Endothelial cell of umbilical vein (primary cell): Measurements from ENCODE around the gene ACTL7B. TPM values are rescaled to one million over a fixed set of nuclear protein-coding genes. Genes with fewer than 3 reads are reported as not detected.

ENCODE experiments used
- BruUV-seq: library from RNA; stranded (reverse); fragments of 400-500 nt; replicated peaks from 2 replicates; lab custom pipeline; 2021; lab: Mats Ljungman, UMichigan
- CTCF ChIA-PET: fragments of 300-600, 350-600 bp; sonication (Branson Sonifier 250); formaldehyde crosslinking; loops from one replicate; lab custom pipeline; 2021; ENCODE audit warnings: antibody characterized with exemption, inconsistent platforms; lab: Charles Lee
- POLR2A ChIA-PET: fragments of 300-600, 350-600 bp; sonication (Branson Sonifier 250); formaldehyde crosslinking; loops from one replicate; lab custom pipeline; 2021; ENCODE audit warnings: antibody characterized with exemption, inconsistent platforms; lab: Charles Lee
- DNase-seq: peaks from one replicate; pipeline ENCODE4 v3.0.0-alpha.2; 2011; ENCODE audit warnings: low read depth, low spot score
- FAIRE-seq: peaks from 2 replicates; lab custom pipeline; 2011; peaks lifted over from hg19 to GRCh38; lab: Jason Lieb, UNC
- H2AFZ ChIP-seq: 2 replicates; pipeline ENCODE4 v1.6.0; 2012; ENCODE audit warnings: low read depth, low read length, control low read depth, inconsistent platforms
- H3K27ac ChIP-seq: 2 replicates; pipeline ENCODE4 v1.5.1; 2011; ENCODE audit warnings: low read depth, mild to moderate bottlenecking, control low read depth, low read length, moderate library complexity; ENCODE audit not compliant: insufficient read depth
- H3K27me3 ChIP-seq, 2 experiments: 2 replicates each; pipeline versions ENCODE4 v1.6.0 to v1.6.1; 2011; ENCODE audit warnings: low read length in 2 of 2, mixed read lengths in 1 of 2; ENCODE audit not compliant: control insufficient read depth in 2 of 2, insufficient read depth in 2 of 2
- H3K36me3 ChIP-seq, 2 experiments: 2 replicates in 1 of 2; 3 replicates in 1 of 2; pipeline ENCODE4 v1.5.1; 2011; ENCODE audit warnings: low read length in 2 of 2, mild to moderate bottlenecking in 1 of 2, moderate library complexity in 1 of 2; ENCODE audit not compliant: control insufficient read depth in 2 of 2, insufficient read depth in 2 of 2; ENCODE audit errors: extremely low read depth in 1 of 2
- H3K4me1 ChIP-seq: 3 replicates; pipeline ENCODE4 v1.5.1; 2011; ENCODE audit warnings: mild to moderate bottlenecking, low read length; ENCODE audit not compliant: control insufficient read depth, insufficient read depth; ENCODE audit errors: extremely low read depth
- H3K4me2 ChIP-seq: 2 replicates; pipeline ENCODE4 v1.6.1; 2011; ENCODE audit warnings: low read length, control low read depth, mixed read lengths; ENCODE audit not compliant: insufficient read depth
- H3K4me3 ChIP-seq, 3 experiments: fragments of 200-600 bp in 1 of 3; sonication (generic), shearing (Covaris generic) in 1 of 3; replicated peaks in 1 of 3; 2 replicates each; pipeline ENCODE4 v1.5.1; 2011 to 2016; ENCODE audit warnings: control low read depth in 3 of 3, low read length in 3 of 3, mild to moderate bottlenecking in 2 of 3, inconsistent platforms in 1 of 3, low read depth in 1 of 3, moderate library complexity in 1 of 3; ENCODE audit not compliant: insufficient read depth in 1 of 3
- H3K79me2 ChIP-seq: 2 replicates; pipeline ENCODE4 v1.6.0; 2012; ENCODE audit warnings: low read length, inconsistent platforms; ENCODE audit not compliant: control insufficient read depth, insufficient read depth
- H3K9ac ChIP-seq: replicated peaks from 2 replicates; pipeline ENCODE3; 2011; ENCODE audit warnings: low read length, control low read depth; ENCODE audit not compliant: insufficient read depth; ENCODE audit errors: extremely low read depth
- H3K9me1 ChIP-seq: replicated peaks from 3 replicates; pipeline ENCODE4 v1.6.0; 2011; ENCODE audit warnings: mild to moderate bottlenecking, low read length; ENCODE audit not compliant: control insufficient read depth, insufficient read depth; ENCODE audit errors: extremely low read depth
- H3K9me3 ChIP-seq: replicated peaks from 2 replicates; pipeline ENCODE4 v1.5.1; 2012; ENCODE audit warnings: low read length, inconsistent platforms; ENCODE audit not compliant: control insufficient read depth, insufficient read depth
- H4K20me1 ChIP-seq: replicated peaks from 2 replicates; pipeline ENCODE3; 2011; ENCODE audit warnings: mild to moderate bottlenecking, low read length; ENCODE audit not compliant: control insufficient read depth, insufficient read depth; ENCODE audit errors: extremely low read depth
- EZH2 ChIP-seq: IDR thresholded peaks from 2 replicates; pipeline ENCODE4 v1.6.1; 2012; ENCODE audit warnings: borderline replicate concordance, low read depth, mild to moderate bottlenecking, moderate library complexity, low read length, inconsistent platforms; ENCODE audit not compliant: severe bottlenecking
- FOS ChIP-seq: IDR thresholded peaks from 2 replicates; pipeline ENCODE4 v1.6.1; 2011; ENCODE audit warnings: mild to moderate bottlenecking, low read length, moderate library complexity, borderline replicate concordance; ENCODE audit not compliant: insufficient read depth
- GATA2 ChIP-seq: IDR thresholded peaks from 2 replicates; pipeline ENCODE4 v1.7.0; 2011; ENCODE audit warnings: low read depth, mild to moderate bottlenecking, moderate library complexity, mixed read lengths, low read length; ENCODE audit not compliant: insufficient read length, insufficient read depth
- JUN ChIP-seq: IDR thresholded peaks from 2 replicates; pipeline ENCODE4 v1.6.1; 2011; ENCODE audit warnings: borderline replicate concordance, low read depth; ENCODE audit not compliant: insufficient read length, insufficient read depth
- MYC ChIP-seq: IDR thresholded peaks from one replicate; pipeline ENCODE4 v1.6.1; 2011; ENCODE audit warnings: mild to moderate bottlenecking, low read depth, low read length
- POLR2A ChIP-seq: IDR thresholded peaks from 2 replicates; pipeline ENCODE4 v1.6.1; 2012; ENCODE audit warnings: low read depth, mild to moderate bottlenecking, control low read depth, low read length
- POLR2AphosphoS5 ChIP-seq: IDR thresholded peaks from 2 replicates; pipeline ENCODE4 v1.6.1; 2012; ENCODE audit warnings: low read depth, mild to moderate bottlenecking, control low read depth, low read length, moderate library complexity; ENCODE audit not compliant: insufficient read depth
- dilution Hi-C: fragments of 300-500 bp; cut with MboI; formaldehyde crosslinking; loops from one replicate; pipeline ENCODE4 v1.15.0; 2019; ENCODE audit warnings: low sequenced_read_pairs; ENCODE audit not compliant: extremely low pct_ligation_motif_present
- intact Hi-C: fragments of 100-400 bp; cut with micrococcal nuclease; formaldehyde crosslinking; loops from one replicate; pipeline ENCODE4 v1.10.0; 2022
- polyA plus RNA-seq, 4 experiments: library from polyadenylated mRNA; depleted of rRNA in 3 of 4; stranded (reverse) in 3 of 4; unstranded in 1 of 4; fragments of >200 nt; gene quantifications; 2 replicates each; pipeline versions ENCODE4 v1.2.1 to v1.2.3, GENCODE V29; 2011 to 2012; ENCODE audit warnings: missing spikeins in 1 of 4
- total RNA-seq: library from RNA; stranded (reverse); gene quantifications from 2 replicates; pipeline ENCODE4 v1.2.3, GENCODE V29; 2021
- TF ChIP-seq, protein P1 (sequence below), 2 donors: IDR thresholded peaks; 1 replicate in 1 of 2; 2 replicates in 1 of 2; pipeline ENCODE4 v1.5.1; 2011; ENCODE audit warnings: low read length in 2 of 2, mild to moderate bottlenecking in 2 of 2, moderate library complexity in 2 of 2, control low read depth in 1 of 2, inconsistent platforms in 1 of 2, low read depth in 1 of 2; ENCODE audit not compliant: insufficient read depth in 1 of 2; ENCODE audit errors: extremely low read depth in 1 of 2
- TF ChIP-seq, protein P2 (sequence below): IDR thresholded peaks from 2 replicates; pipeline ENCODE4 v1.6.1; 2011; ENCODE audit not compliant: insufficient read depth, insufficient read length

The ACTL7B gene
- total and polyA plus RNA-seq, 2 donors (not counting 3 experiments of a cell fraction or from before 2014, with no cell fraction given) = not detected

DNA sequence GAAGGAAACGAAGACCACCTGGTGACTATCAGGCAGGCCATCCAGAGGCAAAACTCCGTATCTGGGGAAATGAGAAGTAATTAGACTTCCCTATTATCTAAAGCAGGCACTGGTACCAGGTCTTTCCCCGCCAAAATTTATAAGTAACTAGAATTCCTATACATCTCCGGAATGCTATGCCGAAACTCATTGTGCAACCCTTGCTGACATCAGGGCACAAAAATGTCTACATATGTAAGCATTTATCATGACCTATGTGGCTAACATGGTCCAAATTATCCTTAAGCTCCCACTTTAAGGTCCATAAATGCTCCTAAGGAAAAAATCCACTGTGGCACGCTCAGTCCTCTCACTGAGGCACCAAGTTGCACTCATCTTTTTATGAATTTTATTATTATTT, 17.8 kb downstream of the ACTL7B start:
- no peak for FAIRE-seq
- no peak for DNase-seq
- no peak overlapping the region for H3K27ac ChIP-seq
- no peaks in the 10 kb centered on the region for H3K9me1 ChIP-seq
- CTCF ChIA-PET = interaction anchor here (1.0 kb wide), 1 partner anchor 1373 kb away, joined by 3 read pairs; no protein-coding TSS in a partner anchor
- no peak overlapping the region for H3K4me2 ChIP-seq
- H3K9me3 ChIP-seq = no peaks in the 10 kb centered on the region
- no peak overlapping the region for H2AFZ ChIP-seq
- no peak overlapping the region for H3K9ac ChIP-seq
- no TSS peak for BruUV-seq
- TF ChIP-seq GATA2 (no peak), POLR2A (no peak), EZH2 (no peak), FOS (no peak), JUN (no peak), POLR2AphosphoS5 (no peak), MYC (no peak)
- TF ChIP-seq, protein P1, sequence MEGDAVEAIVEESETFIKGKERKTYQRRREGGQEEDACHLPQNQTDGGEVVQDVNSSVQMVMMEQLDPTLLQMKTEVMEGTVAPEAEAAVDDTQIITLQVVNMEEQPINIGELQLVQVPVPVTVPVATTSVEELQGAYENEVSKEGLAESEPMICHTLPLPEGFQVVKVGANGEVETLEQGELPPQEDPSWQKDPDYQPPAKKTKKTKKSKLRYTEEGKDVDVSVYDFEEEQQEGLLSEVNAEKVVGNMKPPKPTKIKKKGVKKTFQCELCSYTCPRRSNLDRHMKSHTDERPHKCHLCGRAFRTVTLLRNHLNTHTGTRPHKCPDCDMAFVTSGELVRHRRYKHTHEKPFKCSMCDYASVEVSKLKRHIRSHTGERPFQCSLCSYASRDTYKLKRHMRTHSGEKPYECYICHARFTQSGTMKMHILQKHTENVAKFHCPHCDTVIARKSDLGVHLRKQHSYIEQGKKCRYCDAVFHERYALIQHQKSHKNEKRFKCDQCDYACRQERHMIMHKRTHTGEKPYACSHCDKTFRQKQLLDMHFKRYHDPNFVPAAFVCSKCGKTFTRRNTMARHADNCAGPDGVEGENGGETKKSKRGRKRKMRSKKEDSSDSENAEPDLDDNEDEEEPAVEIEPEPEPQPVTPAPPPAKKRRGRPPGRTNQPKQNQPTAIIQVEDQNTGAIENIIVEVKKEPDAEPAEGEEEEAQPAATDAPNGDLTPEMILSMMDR (IDR thresholded peaks at IDR 0.05; ENCODE audit: extremely low read depth in 1 of 2, insufficient read depth in 1 of 2, low read depth in 1 of 2, low read length in 2 of 2) = no peak
- TF ChIP-seq, protein P2, sequence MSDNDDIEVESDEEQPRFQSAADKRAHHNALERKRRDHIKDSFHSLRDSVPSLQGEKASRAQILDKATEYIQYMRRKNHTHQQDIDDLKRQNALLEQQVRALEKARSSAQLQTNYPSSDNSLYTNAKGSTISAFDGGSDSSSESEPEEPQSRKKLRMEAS = no peak
- dilution Hi-C loops (no loop called here), intact Hi-C loops (no loop called here)
- no peak overlapping the region for H3K4me3 ChIP-seq
- no peaks in the 10 kb centered on the region for H3K79me2 ChIP-seq
- H3K27me3 ChIP-seq = no peaks in the 10 kb centered on the region
- no peaks in the 10 kb centered on the region for H3K36me3 ChIP-seq
- POLR2A ChIA-PET = no interaction called here
- peaks cover 16% of the 10 kb centered on the region for H3K4me1 ChIP-seq
- H4K20me1 ChIP-seq = no peaks in the 10 kb centered on the region
